MM.1S (cell line): ENCODE results near the gene AQP1.

Experiments
- CTCF ChIP-seq: fragments of 300-600 bp; sonication (generic); IDR thresholded peaks from 2 replicates; pipeline ENCODE4 v1.5.1; 2016; ENCODE audit warnings: antibody characterized with exemption, low read length, mixed read lengths
- EZH2 ChIP-seq: fragments of 300-600 bp; sonication (generic); optimal IDR thresholded peaks from 2 replicates; pipeline ENCODE3; 2017; ENCODE audit warnings: low read depth, mild to moderate bottlenecking, antibody characterized with exemption, low read length, mixed read lengths

GRCh38 chr7:30973292-30973691, 61.6 kb downstream of the AQP1 start:
- TF ChIP-seq CTCF (no peak), EZH2 (no peak)
